H1 (cell line): ENCODE measurements around the gene GDPD5.

Experiments used
- CEBPB ChIP-seq: IDR thresholded peaks from 2 replicates; pipeline ENCODE4 v1.6.1; 2012; ENCODE audit warnings: low read depth, low read length
- CHD2 ChIP-seq: IDR thresholded peaks from 2 replicates; pipeline ENCODE4 v1.6.1; 2012; ENCODE audit warnings: low read length, improper control_type of control experiment
- CREB1 ChIP-seq: IDR thresholded peaks from 2 replicates; pipeline ENCODE4 v1.6.1; 2012; ENCODE audit warnings: inconsistent platforms
- EP300 ChIP-seq, 2 experiments: IDR thresholded peaks; 1 replicate in 1 of 2; 2 replicates in 1 of 2; pipeline ENCODE4 v1.6.1; 2011 to 2012; ENCODE audit warnings: low read depth in 2 of 2, low read length in 2 of 2, mild to moderate bottlenecking in 2 of 2, borderline replicate concordance in 1 of 2, inconsistent platforms in 1 of 2, moderate library complexity in 1 of 2
- EZH2 ChIP-seq: fragments of 200-600 bp; sonication (generic); IDR thresholded peaks from 2 replicates; pipeline ENCODE4 v1.7.1; 2012; ENCODE audit warnings: low read depth, mild to moderate bottlenecking, moderate library complexity, low read length, inconsistent platforms; ENCODE audit not compliant: severe bottlenecking
- HDAC6 ChIP-seq: IDR thresholded peaks from one replicate; pipeline ENCODE4 v1.7.1; 2012; ENCODE audit warnings: low read depth, mild to moderate bottlenecking, inconsistent platforms, low read length, moderate library complexity
- POLR2A ChIP-seq, 2 experiments: IDR thresholded peaks; 1 replicate in 1 of 2; 2 replicates in 1 of 2; pipeline ENCODE4 v1.6.1; 2011; ENCODE audit warnings: low read depth in 2 of 2, low read length in 2 of 2, mild to moderate bottlenecking in 2 of 2; ENCODE audit errors: control extremely low read depth in 1 of 2
- POLR2AphosphoS5 ChIP-seq: IDR thresholded peaks from 2 replicates; pipeline ENCODE4 v1.6.1; 2011; ENCODE audit warnings: low read depth, low read length
- SUZ12 ChIP-seq: fragments of 200-600 bp; sonication (generic); IDR thresholded peaks from 2 replicates; pipeline ENCODE4 v1.6.1; 2012; ENCODE audit warnings: mild to moderate bottlenecking, inconsistent platforms, low read length, moderate library complexity, mixed read lengths
- TCF12 ChIP-seq: IDR thresholded peaks from 2 replicates; pipeline ENCODE4 v1.6.1; 2011; ENCODE audit warnings: low read depth, mild to moderate bottlenecking, low read length
- TEAD4 ChIP-seq: IDR thresholded peaks from 2 replicates; pipeline ENCODE4 v1.6.1; 2012; ENCODE audit warnings: low read depth, low read length, inconsistent platforms, mixed read lengths
- YY1 ChIP-seq: IDR thresholded peaks from 2 replicates; pipeline ENCODE4 v1.6.1; 2011; ENCODE audit warnings: low read depth, mild to moderate bottlenecking, low read length
- TF ChIP-seq, protein P1 (sequence below), 3 experiments: IDR thresholded peaks; 1 replicate in 2 of 3; 2 replicates in 1 of 3; pipeline versions ENCODE4 v1.5.1 to v1.6.1; 2011; ENCODE audit warnings: low read length in 3 of 3, mild to moderate bottlenecking in 3 of 3, inconsistent platforms in 2 of 3, low read depth in 1 of 3, moderate library complexity in 1 of 3; ENCODE audit not compliant: insufficient read depth in 1 of 3; ENCODE audit errors: control extremely low read depth in 1 of 3

DNA sequence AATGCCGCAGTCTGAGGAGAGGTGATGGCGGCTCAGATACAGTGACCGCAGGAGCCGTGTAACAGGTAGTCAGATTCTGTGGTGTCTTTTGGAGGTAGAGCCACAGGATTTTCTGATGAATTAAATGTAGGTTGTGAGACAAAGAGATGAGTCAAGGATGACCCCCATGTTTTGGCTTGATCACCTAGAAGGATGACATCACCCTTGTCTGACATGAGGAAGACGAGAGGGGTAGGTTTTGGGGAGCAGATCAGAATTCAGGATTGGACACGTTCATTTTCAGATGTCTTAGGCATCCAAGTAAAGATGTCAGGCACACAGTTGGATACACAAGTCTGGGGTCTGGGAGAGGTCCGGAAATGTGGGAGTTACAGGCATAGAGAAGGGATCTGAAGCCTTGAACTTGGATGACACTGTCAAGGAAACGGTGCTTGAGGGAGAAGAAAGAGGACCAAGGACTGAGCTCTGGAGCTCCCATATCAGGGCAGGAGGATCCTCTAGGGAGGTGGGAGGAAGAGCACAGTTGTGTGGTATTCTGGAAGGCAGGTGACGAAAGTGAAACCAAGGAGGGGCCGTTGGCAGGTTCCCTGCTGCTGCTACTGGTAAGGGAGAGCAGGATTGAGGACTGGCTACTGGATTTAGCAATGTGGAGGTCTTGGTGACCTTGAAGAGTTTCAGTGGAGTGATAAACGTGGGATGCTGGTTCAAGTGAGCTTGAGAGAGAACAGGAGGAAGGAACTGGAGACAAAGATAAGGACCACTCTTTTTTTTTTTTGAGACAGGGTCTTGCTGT is 12.6 kb upstream of the GDPD5 start:
- TF ChIP-seq EP300 (IDR thresholded peaks at IDR 0.05; ENCODE audit: borderline replicate concordance in 1 of 2, low read depth in 2 of 2, low read length in 2 of 2) (no peak), POLR2AphosphoS5 (no peak), POLR2A (IDR thresholded peaks at IDR 0.05; ENCODE audit: control extremely low read depth in 1 of 2, low read depth in 2 of 2, low read length in 2 of 2) (no peak), TEAD4 (no peak), HDAC6 (no peak), YY1 (no peak), SUZ12 (no peak), CEBPB (no peak), CREB1 (no peak), CHD2 (no peak), EZH2 (no peak), TCF12 (no peak)
- TF ChIP-seq, protein P1, sequence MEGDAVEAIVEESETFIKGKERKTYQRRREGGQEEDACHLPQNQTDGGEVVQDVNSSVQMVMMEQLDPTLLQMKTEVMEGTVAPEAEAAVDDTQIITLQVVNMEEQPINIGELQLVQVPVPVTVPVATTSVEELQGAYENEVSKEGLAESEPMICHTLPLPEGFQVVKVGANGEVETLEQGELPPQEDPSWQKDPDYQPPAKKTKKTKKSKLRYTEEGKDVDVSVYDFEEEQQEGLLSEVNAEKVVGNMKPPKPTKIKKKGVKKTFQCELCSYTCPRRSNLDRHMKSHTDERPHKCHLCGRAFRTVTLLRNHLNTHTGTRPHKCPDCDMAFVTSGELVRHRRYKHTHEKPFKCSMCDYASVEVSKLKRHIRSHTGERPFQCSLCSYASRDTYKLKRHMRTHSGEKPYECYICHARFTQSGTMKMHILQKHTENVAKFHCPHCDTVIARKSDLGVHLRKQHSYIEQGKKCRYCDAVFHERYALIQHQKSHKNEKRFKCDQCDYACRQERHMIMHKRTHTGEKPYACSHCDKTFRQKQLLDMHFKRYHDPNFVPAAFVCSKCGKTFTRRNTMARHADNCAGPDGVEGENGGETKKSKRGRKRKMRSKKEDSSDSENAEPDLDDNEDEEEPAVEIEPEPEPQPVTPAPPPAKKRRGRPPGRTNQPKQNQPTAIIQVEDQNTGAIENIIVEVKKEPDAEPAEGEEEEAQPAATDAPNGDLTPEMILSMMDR (IDR thresholded peaks at IDR 0.05; ENCODE audit: control extremely low read depth in 1 of 3, insufficient read depth in 1 of 3, low read depth in 1 of 3, low read length in 3 of 3): no peak
